Left lung (tissue), 10 donors: ENCODE results near the gene DPP9. TPM values are rescaled to one million over a fixed set of nuclear protein-coding genes. Genes with fewer than 3 reads are reported as not detected.

Experiments used
- ATAC-seq: fragments of 200-7000 bp; cut with Tn5 transposase; one replicate; pipeline ENCODE4 v1.9.1; 2020; ENCODE audit warnings: moderate library complexity
- DNase-seq, 4 donors: peaks; one replicate each; pipeline ENCODE4 v3.0.0-alpha.2; 2013 to 2020
- H3K27ac ChIP-seq, 2 donors: fragments of 200-600 bp; sonication (generic) in 1 of 2; one replicate each; pipeline versions ENCODE4 v1.5.0 to v1.8.0; 2020 to 2021
- H3K27me3 ChIP-seq, 2 donors: fragments of 200-600 bp; sonication (generic) in 1 of 2; one replicate each; pipeline versions ENCODE4 v1.5.0 to v1.8.0; 2020 to 2021
- H3K36me3 ChIP-seq, 2 donors: fragments of 200-600 bp; sonication (generic) in 1 of 2; one replicate each; pipeline versions ENCODE4 v1.5.0 to v1.8.0; 2020 to 2021
- H3K4me1 ChIP-seq, 2 donors: fragments of 200-600 bp; one replicate each; pipeline ENCODE4 v1.8.0; 2021
- H3K4me3 ChIP-seq, 2 donors: fragments of 200-600 bp; sonication (generic) in 1 of 2; one replicate each; pipeline versions ENCODE4 v1.5.0 to v1.8.0; 2020 to 2021; ENCODE audit warnings: mild to moderate bottlenecking in 1 of 2
- H3K9me3 ChIP-seq, 2 donors: fragments of 200-600 bp; sonication (generic) in 1 of 2; one replicate each; pipeline versions ENCODE4 v1.5.0 to v1.8.0; 2020 to 2021
- CTCF ChIP-seq, 2 donors: fragments of 200-600 bp; sonication (generic) in 1 of 2; IDR thresholded peaks; one replicate each; pipeline versions ENCODE4 v1.5.0 to v1.8.0; 2021; ENCODE audit warnings: antibody characterized with exemption in 2 of 2
- intact Hi-C, 2 donors: fragments of 100-400 bp; cut with DNase I; formaldehyde crosslinking; loops; one replicate each; pipeline versions ENCODE4 v1.11.2 to v1.14.2; 2022
- polyA plus RNA-seq, 6 donors: library from polyadenylated mRNA; unstranded; fragments of 120-200 nt; gene quantifications; one replicate each; pipeline ENCODE4 v1.2.1, GENCODE V29; 2013; ENCODE audit not compliant: insufficient read length in 6 of 6
- total RNA-seq, 2 donors: library from RNA; stranded (reverse); fragmentation: NEBNext Ultra II Directional; extraction: Animal tissue kit (Norgen Biotek cat#: 25700); gene quantifications; one replicate each; pipeline ENCODE4 v1.2.1, GENCODE V29; 2021
- donor health status: DM: no; HTN: yes; CAD: no.
- donor health status: DM: no; HTN: no; CAD: no.

The DPP9 gene
- total and polyA plus RNA-seq, 8 donors: 25.2 to 95.5 (median 31.3) TPM

GRCh38 chr19:4689403-4689802 lies 34.2 kb downstream of the DPP9 start:
- no peaks in the 10 kb centered on the region for H3K9me3 ChIP-seq

GRCh38 chr19:4688587-4688986 lies 35.1 kb downstream of the DPP9 start:
- DNase-seq (no peak), ATAC-seq (no peak)
- no peaks in the 10 kb centered on the region for H3K9me3 ChIP-seq
- H3K4me3 ChIP-seq: no peak overlapping the region
- no peaks in the 10 kb centered on the region for H3K27me3 ChIP-seq
- no peak for TF ChIP-seq CTCF (IDR thresholded peaks at IDR 0.05)
- intact Hi-C loops: no loop called here
- no peak overlapping the region for H3K27ac ChIP-seq
- H3K4me1 ChIP-seq: no peaks in the 10 kb centered on the region
- H3K36me3 ChIP-seq: peaks cover 0 to 98% of the 10 kb centered on the region in 2 donors

More at GRCh38 chr19:4689403-4689802, 34.2 kb downstream of the DPP9 start:
- Histone ChIP-seq H3K36me3 (peaks cover 0 to 98% of the 10 kb centered on the region in 2 donors), H3K4me1 (no peaks in the 10 kb centered on the region), H3K27me3 (no peaks in the 10 kb centered on the region), H3K4me3 (no peak overlapping the region), H3K27ac (no peak overlapping the region)
- DNase-seq (no peak), ATAC-seq (no peak)
- TF ChIP-seq CTCF (IDR thresholded peaks at IDR 0.05): no peak
- intact Hi-C loops: no loop called here

GRCh38 chr19:4687396-4687795 lies 36.2 kb downstream of the DPP9 start:
- DNase-seq: no peak
- no peak for ATAC-seq
- no peak overlapping the region for H3K27ac ChIP-seq

GRCh38 chr19:4686700-4687099 lies 36.9 kb downstream of the DPP9 start:
- DNase-seq: no peak
- H3K4me3 ChIP-seq: no peak overlapping the region
- intact Hi-C loops: no loop called here
- no peaks in the 10 kb centered on the region for H3K9me3 ChIP-seq
- TF ChIP-seq CTCF (IDR thresholded peaks at IDR 0.05): no peak
- peaks cover 0 to 98% of the 10 kb centered on the region in 2 donors for H3K36me3 ChIP-seq
- no peak overlapping the region for H3K27ac ChIP-seq
- H3K27me3 ChIP-seq: no peaks in the 10 kb centered on the region
- no peak for ATAC-seq
- H3K4me1 ChIP-seq: no peaks in the 10 kb centered on the region

More at GRCh38 chr19:4687396-4687795, 36.2 kb downstream of the DPP9 start:
- Histone ChIP-seq H3K27me3 (no peaks in the 10 kb centered on the region), H3K36me3 (peaks cover 0 to 98% of the 10 kb centered on the region in 2 donors), H3K9me3 (no peaks in the 10 kb centered on the region), H3K4me1 (no peaks in the 10 kb centered on the region), H3K4me3 (no peak overlapping the region)
- intact Hi-C loops: no loop called here
- TF ChIP-seq CTCF (IDR thresholded peaks at IDR 0.05): no peak

GRCh38 chr19:4684312-4685095 lies 39.1 kb downstream of the DPP9 start:
- no peaks in the 10 kb centered on the region for H3K4me1 ChIP-seq

More at GRCh38 chr19:4684312-4685095, 39.1 kb downstream of the DPP9 start:
- Histone ChIP-seq H3K4me3 (no peak overlapping the region), H3K27ac (no peak overlapping the region), H3K27me3 (no peaks in the 10 kb centered on the region), H3K9me3 (no peaks in the 10 kb centered on the region), H3K36me3 (peaks cover 0 to 100% of the 10 kb centered on the region in 2 donors)
- ATAC-seq: no peak
- TF ChIP-seq CTCF (IDR thresholded peaks at IDR 0.05): no peak
- intact Hi-C loops: no loop called here
- DNase-seq: no peak
